Activated CD8-positive, alpha-beta T cell treated with anti-CD3 and anti-CD28 coated beads for 36 hours (primary cell): ENCODE data around the gene SAP30BP. TPM values are rescaled to one million over a fixed set of nuclear protein-coding genes. Genes with fewer than 3 reads are reported as not detected.

Experiments
- ATAC-seq: fragments of 200-7000 bp; cut with Tn5 transposase; one replicate; pipeline ENCODE4 v1.10.0; 2021; ENCODE audit warnings: mild to moderate bottlenecking, moderate library complexity
- CTCF ChIA-PET: fragments of 350-600 bp; sonication (Branson Sonifier 250); formaldehyde crosslinking; loops from one replicate; lab custom pipeline; 2021; ENCODE audit warnings: antibody characterized with exemption; lab: Charles Lee
- POLR2A ChIA-PET: fragments of 350-600 bp; sonication (Branson Sonifier 250); formaldehyde crosslinking; loops from one replicate; lab custom pipeline; 2021; ENCODE audit warnings: antibody characterized with exemption; lab: Charles Lee
- DNase-seq: peaks from one replicate; pipeline ENCODE4 v3.0.0-alpha.2; 2020
- H3K27ac Mint-ChIP-seq: one replicate; pipeline ENCODE4 v1.8.0; 2021; ENCODE audit warnings: mild to moderate bottlenecking, mixed read lengths
- H3K27me3 Mint-ChIP-seq: one replicate; pipeline ENCODE4 v1.8.0; 2021; ENCODE audit warnings: mixed read lengths
- H3K36me3 Mint-ChIP-seq: one replicate; pipeline ENCODE4 v1.8.0; 2021; ENCODE audit warnings: low read depth, mixed read lengths
- H3K4me1 Mint-ChIP-seq: one replicate; pipeline ENCODE4 v1.8.0; 2021; ENCODE audit warnings: low read depth, mixed read lengths
- H3K4me3 Mint-ChIP-seq: one replicate; pipeline ENCODE4 v1.8.0; 2021; ENCODE audit warnings: mild to moderate bottlenecking, moderate library complexity, mixed read lengths
- H3K9me3 Mint-ChIP-seq: one replicate; pipeline ENCODE4 v1.8.0; 2021; ENCODE audit warnings: mixed read lengths
- intact Hi-C: fragments of 100-400 bp; cut with micrococcal nuclease; formaldehyde crosslinking; loops from one replicate; pipeline ENCODE4 v1.10.0; 2022
- total RNA-seq, 2 experiments: library from RNA; stranded (reverse); gene quantifications; one replicate each; pipeline ENCODE4 v1.2.3, GENCODE V29; 2021
- TF ChIP-seq, protein P1 (sequence below): fragments of 200-600 bp; IDR thresholded peaks from one replicate; pipeline ENCODE4 v1.8.0; 2022; ENCODE audit warnings: antibody characterized with exemption, mild to moderate bottlenecking

Gene SAP30BP
- total RNA-seq, 2 experiments from 2014 or later, result 73.0 to 75.8 TPM

DNA sequence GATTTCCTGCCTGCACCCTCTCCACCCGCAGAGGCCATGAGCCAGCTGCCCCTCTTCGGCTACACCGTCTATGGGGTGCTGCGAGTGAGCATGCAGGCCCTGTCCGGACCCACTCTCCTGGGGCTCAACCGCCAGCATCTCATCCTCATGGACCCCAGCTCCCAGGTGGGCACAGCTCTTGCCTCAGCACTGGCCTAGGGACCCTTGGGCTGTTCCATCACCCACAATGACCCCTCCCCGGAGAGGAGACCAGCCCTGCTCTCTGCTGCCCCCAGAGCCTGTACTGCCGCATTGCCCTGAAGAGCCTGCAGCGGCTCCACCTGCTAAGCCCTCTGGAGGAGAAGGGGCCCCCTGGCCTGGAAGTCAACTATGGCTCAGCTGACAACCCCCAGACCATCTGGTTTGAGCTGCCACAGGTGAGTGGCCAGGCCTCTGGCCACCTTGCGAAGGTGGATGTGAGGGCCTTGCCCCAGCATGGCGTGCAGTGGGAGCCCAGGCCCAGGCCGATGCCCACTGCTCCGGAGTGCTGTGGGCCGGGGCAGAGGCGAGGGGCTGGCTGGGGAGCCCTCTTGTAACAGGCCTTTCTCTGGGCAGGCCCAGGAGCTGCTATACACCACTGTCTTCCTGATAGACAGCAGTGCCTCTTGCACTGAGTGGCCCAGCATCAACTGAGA, 41.2 kb upstream of the SAP30BP start:
- Mint-ChIP-seq H3K27me3 (no peaks in the 10 kb centered on the region), H3K27ac (no peak overlapping the region), H3K4me3 (no peak overlapping the region), H3K4me1 (no peaks in the 10 kb centered on the region), H3K36me3 (no peaks in the 10 kb centered on the region), H3K9me3 (no peaks in the 10 kb centered on the region)
- intact Hi-C loops, result no loop called here
- CTCF ChIA-PET, result interaction anchor here (0.6 to 3.4 kb wide), 14 partner anchors 9 to 128 kb away, joined by 3 to 27 read pairs (median 3); no protein-coding TSS in a partner anchor
- TF ChIP-seq, protein P1, sequence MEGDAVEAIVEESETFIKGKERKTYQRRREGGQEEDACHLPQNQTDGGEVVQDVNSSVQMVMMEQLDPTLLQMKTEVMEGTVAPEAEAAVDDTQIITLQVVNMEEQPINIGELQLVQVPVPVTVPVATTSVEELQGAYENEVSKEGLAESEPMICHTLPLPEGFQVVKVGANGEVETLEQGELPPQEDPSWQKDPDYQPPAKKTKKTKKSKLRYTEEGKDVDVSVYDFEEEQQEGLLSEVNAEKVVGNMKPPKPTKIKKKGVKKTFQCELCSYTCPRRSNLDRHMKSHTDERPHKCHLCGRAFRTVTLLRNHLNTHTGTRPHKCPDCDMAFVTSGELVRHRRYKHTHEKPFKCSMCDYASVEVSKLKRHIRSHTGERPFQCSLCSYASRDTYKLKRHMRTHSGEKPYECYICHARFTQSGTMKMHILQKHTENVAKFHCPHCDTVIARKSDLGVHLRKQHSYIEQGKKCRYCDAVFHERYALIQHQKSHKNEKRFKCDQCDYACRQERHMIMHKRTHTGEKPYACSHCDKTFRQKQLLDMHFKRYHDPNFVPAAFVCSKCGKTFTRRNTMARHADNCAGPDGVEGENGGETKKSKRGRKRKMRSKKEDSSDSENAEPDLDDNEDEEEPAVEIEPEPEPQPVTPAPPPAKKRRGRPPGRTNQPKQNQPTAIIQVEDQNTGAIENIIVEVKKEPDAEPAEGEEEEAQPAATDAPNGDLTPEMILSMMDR, result peak; percentile 67
- POLR2A ChIA-PET, result interaction anchor here (0.8 to 1.4 kb wide), 3 partner anchors 11 to 178 kb away, joined by 3 read pairs; no protein-coding TSS in a partner anchor
- DNase-seq (peak; percentile 36), ATAC-seq (peak; percentile 82)

DNA sequence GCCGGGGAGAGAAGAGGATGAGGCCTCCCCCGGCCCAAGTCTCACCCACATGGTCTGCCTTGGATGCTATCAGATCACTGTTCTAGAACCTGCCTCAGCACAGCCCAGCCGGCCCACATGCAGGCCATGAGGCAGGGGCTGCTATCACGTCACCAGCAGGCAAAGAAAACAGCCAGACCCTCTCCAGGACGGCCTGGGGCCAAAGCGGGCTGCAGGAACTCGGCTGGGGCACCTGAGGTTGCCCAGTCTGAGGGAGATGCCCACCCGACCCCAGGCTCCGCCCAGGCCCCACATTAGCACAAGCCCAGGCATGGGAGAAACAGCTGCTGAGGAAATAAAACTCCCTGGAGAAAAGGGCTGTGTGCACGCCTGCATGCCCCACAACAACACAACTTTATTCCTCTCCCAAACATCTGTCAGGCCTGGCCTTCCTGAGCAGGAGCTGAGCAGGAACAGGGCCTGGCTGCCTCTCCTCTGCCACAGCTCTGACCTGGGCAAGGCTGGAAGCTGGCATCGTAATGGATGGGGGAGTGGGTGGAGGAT, 40.6 kb upstream of the SAP30BP start:
- Mint-ChIP-seq H3K36me3 (no peaks in the 10 kb centered on the region), H3K9me3 (no peaks in the 10 kb centered on the region), H3K27me3 (no peaks in the 10 kb centered on the region), H3K4me3 (no peak overlapping the region), H3K27ac (no peak overlapping the region), H3K4me1 (no peaks in the 10 kb centered on the region)
- TF ChIP-seq, protein P1, result no peak
- CTCF ChIA-PET, result interaction anchor here (0.8 to 1.4 kb wide), 6 partner anchors 12 to 127 kb away, joined by 3 to 9 read pairs (median 3); no protein-coding TSS in a partner anchor
- intact Hi-C loops, result no loop called here
- POLR2A ChIA-PET, result interaction anchor here (1.0 kb wide), 1 partner anchor 177 kb away, joined by 3 read pairs; no protein-coding TSS in a partner anchor
- no peak for DNase-seq
- ATAC-seq, result no peak

GRCh38 chr17:75627094-75627493, 40.0 kb upstream of the SAP30BP start:
- no peaks in the 10 kb centered on the region for H3K9me3 Mint-ChIP-seq
- CTCF ChIA-PET, result interaction anchor here (1.3 to 1.4 kb wide), 2 partner anchors 62 to 126 kb away, joined by 3 to 9 read pairs; no protein-coding TSS in a partner anchor
- no peak overlapping the region for H3K27ac Mint-ChIP-seq
- H3K36me3 Mint-ChIP-seq, result no peaks in the 10 kb centered on the region
- DNase-seq (no peak), ATAC-seq (no peak)
- H3K4me1 Mint-ChIP-seq, result no peaks in the 10 kb centered on the region
- no peaks in the 10 kb centered on the region for H3K27me3 Mint-ChIP-seq
- POLR2A ChIA-PET, result interaction anchor here (1.0 kb wide), 1 partner anchor 177 kb away, joined by 3 read pairs; no protein-coding TSS in a partner anchor
- H3K4me3 Mint-ChIP-seq, result no peak overlapping the region
- intact Hi-C loops, result no loop called here
- TF ChIP-seq, protein P1, result no peak

DNA sequence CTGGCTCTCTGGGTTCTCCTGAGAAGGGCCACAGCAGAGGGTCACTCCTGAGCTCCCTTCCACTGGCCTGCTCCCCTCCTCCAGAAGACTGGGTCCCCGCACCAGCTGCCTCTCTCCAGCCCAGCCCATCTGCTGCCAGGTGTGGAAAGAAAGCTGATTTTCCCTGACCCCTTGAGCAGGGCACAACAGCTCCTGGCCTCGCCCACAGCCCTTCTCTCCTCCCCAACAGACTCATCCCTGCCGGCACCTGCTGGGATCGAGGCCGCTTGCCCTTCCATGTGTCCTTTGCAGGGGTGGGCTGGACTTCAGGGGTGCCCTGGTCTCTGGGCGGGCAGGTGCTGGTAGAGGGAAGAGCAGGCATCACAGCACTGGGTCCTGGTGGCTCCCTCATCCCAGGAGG, 38.7 kb upstream of the SAP30BP start:
- Mint-ChIP-seq H3K27me3 (no peaks in the 10 kb centered on the region), H3K9me3 (no peaks in the 10 kb centered on the region), H3K36me3 (no peaks in the 10 kb centered on the region), H3K4me3 (no peak overlapping the region), H3K27ac (no peak overlapping the region), H3K4me1 (no peaks in the 10 kb centered on the region)
- intact Hi-C loops, result no loop called here
- POLR2A ChIA-PET, result interaction anchor here (0.6 to 1.1 kb wide), 2 partner anchors 15 to 113 kb away, joined by 3 to 5 read pairs; no protein-coding TSS in a partner anchor
- DNase-seq, result no peak
- CTCF ChIA-PET, result interaction anchor here (1.1 to 12.2 kb wide), 2 partner anchors 26 to 120 kb away, joined by 4 to 280 read pairs; no protein-coding TSS in a partner anchor
- TF ChIP-seq, protein P1, result no peak
- ATAC-seq, result no peak
